Smooth muscle cell (in vitro differentiated cells): Measurements from ENCODE around the gene ARMC10. TPM values are rescaled to one million over a fixed set of nuclear protein-coding genes. Genes with fewer than 3 reads are reported as not detected.

Source experiments
- DNase-seq: peaks from one replicate; lab custom pipeline; 2025; ENCODE audit not compliant: unreplicated experiment; lab: John Stamatoyannopoulos, UW
- H2AFZ ChIP-seq: fragments of 200-600 bp; sonication (generic); 2 replicates; pipeline ENCODE4 v1.6.0; 2016; ENCODE audit warnings: antibody characterized with exemption, low read depth, mild to moderate bottlenecking
- H3F3A ChIP-seq: fragments of 200-600 bp; sonication (generic); 2 replicates; pipeline ENCODE4 v1.6.0; 2017; ENCODE audit warnings: antibody characterized with exemption, low read depth
- H3K27ac ChIP-seq: fragments of 200-600 bp; sonication (generic); 2 replicates; pipeline ENCODE4 v1.5.1; 2016; ENCODE audit warnings: low read depth, mild to moderate bottlenecking
- H3K27me3 ChIP-seq: fragments of 200-600 bp; sonication (generic); 2 replicates; pipeline ENCODE4 v1.6.1; 2016; ENCODE audit warnings: low read depth, mild to moderate bottlenecking
- H3K36me3 ChIP-seq: fragments of 200-600 bp; sonication (generic); 2 replicates; pipeline ENCODE4 v1.5.1; 2016; ENCODE audit warnings: low read depth
- H3K4me1 ChIP-seq: fragments of 200-600 bp; sonication (generic); 2 replicates; pipeline ENCODE4 v1.5.1; 2016; ENCODE audit warnings: low read depth
- H3K4me2 ChIP-seq: fragments of 200-600 bp; sonication (generic); 2 replicates; pipeline ENCODE4 v1.6.0; 2016; ENCODE audit warnings: mild to moderate bottlenecking
- H3K4me3 ChIP-seq: fragments of 200-600 bp; sonication (generic); 2 replicates; pipeline ENCODE4 v1.5.1; 2016; ENCODE audit warnings: mild to moderate bottlenecking
- H3K79me2 ChIP-seq: fragments of 200-600 bp; sonication (generic); 2 replicates; pipeline ENCODE4 v1.6.0; 2016; ENCODE audit warnings: low read depth, mild to moderate bottlenecking
- H3K9ac ChIP-seq: fragments of 200-600 bp; sonication (generic); 2 replicates; pipeline ENCODE4 v1.6.0; 2016; ENCODE audit warnings: low read depth
- H3K9me3 ChIP-seq: fragments of 200-600 bp; sonication (generic); replicated peaks from 2 replicates; pipeline ENCODE4 v1.5.1; 2016; ENCODE audit warnings: low read depth
- H4K20me1 ChIP-seq: fragments of 200-600 bp; sonication (generic); 2 replicates; pipeline ENCODE4 v1.6.0; 2016; ENCODE audit warnings: low read depth
- WGBS: methylation state at CpG from one replicate; pipeline ENCODE4 v1.1.7; 2016; ENCODE audit warnings: low lambda C conversion rate; 5-methylcytosine and 5-hydroxymethylcytosine counted together
- polyA plus RNA-seq: library from polyadenylated mRNA; unstranded; fragments of >200 nt; fragmentation: Nextera tagmentation; extraction: Ambion mirVana; gene quantifications from 2 replicates; pipeline ENCODE4 v1.2.1, GENCODE V29; 2016
- total RNA-seq: library from RNA; depleted of rRNA; stranded (reverse); fragments of >200 nt; gene quantifications from 2 replicates; pipeline ENCODE4 v1.2.3, GENCODE V29; 2014
- TF ChIP-seq, protein P1 (sequence below): fragments of 200-600 bp; sonication (generic); IDR thresholded peaks from 2 replicates; pipeline ENCODE4 v1.5.1; 2017; ENCODE audit warnings: borderline replicate concordance, mild to moderate bottlenecking, antibody characterized with exemption; ENCODE audit not compliant: insufficient read depth, poor library complexity, severe bottlenecking

The ARMC10 gene
- total and polyA plus RNA-seq, 2 experiments from 2014 or later = 25.6 to 28.9 TPM

DNA sequence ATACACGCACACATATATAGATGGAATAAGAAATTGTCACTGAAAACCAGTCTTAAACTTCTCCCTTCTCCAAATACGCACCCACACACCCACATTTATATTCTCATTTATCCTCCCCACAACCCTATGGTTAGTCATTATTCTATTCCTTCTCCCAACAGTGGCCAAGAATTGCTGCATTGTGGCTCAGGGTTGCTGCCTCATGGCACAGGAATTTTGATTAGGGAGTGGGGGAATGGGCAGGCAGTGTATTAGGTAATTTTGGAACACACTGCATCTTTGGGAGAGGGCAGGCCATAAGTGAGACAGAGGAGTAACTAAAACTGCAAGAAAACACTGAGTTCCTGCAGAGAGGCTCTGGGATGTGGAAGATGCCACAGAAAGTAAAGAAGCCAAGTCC, 38.2 kb downstream of the ARMC10 start:
- Histone ChIP-seq H3K79me2 (no peaks in the 10 kb centered on the region), H3K36me3 (no peaks in the 10 kb centered on the region), H3K27me3 (no peaks in the 10 kb centered on the region), H3F3A (no peaks in the 10 kb centered on the region), H3K4me2 (no peak overlapping the region), H3K9ac (no peak overlapping the region), H3K9me3 (no peaks in the 10 kb centered on the region), H3K4me1 (no peaks in the 10 kb centered on the region), H3K4me3 (no peak overlapping the region), H4K20me1 (no peaks in the 10 kb centered on the region), H3K27ac (no peak overlapping the region), H2AFZ (no peak overlapping the region)
- TF ChIP-seq, protein P1, sequence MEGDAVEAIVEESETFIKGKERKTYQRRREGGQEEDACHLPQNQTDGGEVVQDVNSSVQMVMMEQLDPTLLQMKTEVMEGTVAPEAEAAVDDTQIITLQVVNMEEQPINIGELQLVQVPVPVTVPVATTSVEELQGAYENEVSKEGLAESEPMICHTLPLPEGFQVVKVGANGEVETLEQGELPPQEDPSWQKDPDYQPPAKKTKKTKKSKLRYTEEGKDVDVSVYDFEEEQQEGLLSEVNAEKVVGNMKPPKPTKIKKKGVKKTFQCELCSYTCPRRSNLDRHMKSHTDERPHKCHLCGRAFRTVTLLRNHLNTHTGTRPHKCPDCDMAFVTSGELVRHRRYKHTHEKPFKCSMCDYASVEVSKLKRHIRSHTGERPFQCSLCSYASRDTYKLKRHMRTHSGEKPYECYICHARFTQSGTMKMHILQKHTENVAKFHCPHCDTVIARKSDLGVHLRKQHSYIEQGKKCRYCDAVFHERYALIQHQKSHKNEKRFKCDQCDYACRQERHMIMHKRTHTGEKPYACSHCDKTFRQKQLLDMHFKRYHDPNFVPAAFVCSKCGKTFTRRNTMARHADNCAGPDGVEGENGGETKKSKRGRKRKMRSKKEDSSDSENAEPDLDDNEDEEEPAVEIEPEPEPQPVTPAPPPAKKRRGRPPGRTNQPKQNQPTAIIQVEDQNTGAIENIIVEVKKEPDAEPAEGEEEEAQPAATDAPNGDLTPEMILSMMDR = no peak
- DNase-seq = no peak
- 81% methylated on average over 2 of the region's 2 CpGs for WGBS

DNA sequence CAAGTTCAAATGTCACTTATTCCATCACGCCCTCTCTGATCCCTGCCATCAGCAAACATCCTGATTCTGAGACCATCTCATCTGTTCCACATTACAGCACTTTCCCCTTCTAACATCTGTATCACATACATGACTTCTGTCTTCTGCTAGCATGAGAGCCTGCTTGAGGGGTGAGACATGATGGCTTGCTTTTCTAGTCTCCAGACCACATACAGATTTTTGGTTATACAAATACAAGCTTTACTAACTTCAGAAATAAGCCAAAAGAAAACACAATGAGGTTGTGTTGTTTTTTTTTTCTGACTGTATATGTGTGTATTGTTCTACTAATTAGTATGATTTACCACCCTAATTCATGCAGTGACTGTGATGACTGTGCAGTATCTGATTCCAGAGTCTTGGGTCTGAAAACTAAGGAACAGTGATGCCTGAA, 39.7 kb downstream of the ARMC10 start:
- Histone ChIP-seq H3K79me2 (no peaks in the 10 kb centered on the region), H3K27me3 (no peaks in the 10 kb centered on the region), H2AFZ (no peak overlapping the region), H3K4me1 (no peaks in the 10 kb centered on the region), H3K9ac (no peak overlapping the region), H3K4me3 (no peak overlapping the region), H3K4me2 (no peak overlapping the region), H4K20me1 (no peaks in the 10 kb centered on the region), H3K36me3 (no peaks in the 10 kb centered on the region), H3F3A (no peaks in the 10 kb centered on the region), H3K27ac (no peak overlapping the region), H3K9me3 (no peaks in the 10 kb centered on the region)
- TF ChIP-seq, protein P1 = no peak
- no peak for DNase-seq
- 86% methylated on average over 1 of the region's 1 CpG for WGBS

DNA sequence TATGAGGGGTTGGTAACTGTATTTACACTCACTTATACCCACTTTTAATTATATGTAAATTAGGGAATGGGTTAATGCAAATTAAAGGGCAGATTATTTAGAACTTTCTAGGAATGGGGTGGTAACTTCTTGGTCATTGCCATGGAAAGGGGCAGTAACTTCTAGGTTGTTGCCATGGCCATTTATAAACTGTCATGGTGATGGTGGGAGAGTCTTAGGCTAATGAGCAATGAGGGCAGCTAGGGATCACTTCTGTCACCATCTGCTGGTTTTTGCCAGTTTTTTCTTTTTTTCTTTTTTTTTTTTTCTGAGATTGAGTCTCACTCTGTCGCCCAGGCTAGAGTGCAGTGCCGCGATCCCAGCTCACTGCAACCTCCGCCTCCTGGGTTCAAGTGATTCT, 40.8 kb downstream of the ARMC10 start:
- Histone ChIP-seq H3K4me2 (no peak overlapping the region), H3F3A (no peaks in the 10 kb centered on the region), H2AFZ (no peak overlapping the region), H3K79me2 (no peaks in the 10 kb centered on the region), H3K27ac (no peak overlapping the region), H3K9me3 (no peaks in the 10 kb centered on the region), H3K9ac (no peak overlapping the region), H3K36me3 (no peaks in the 10 kb centered on the region), H4K20me1 (no peaks in the 10 kb centered on the region), H3K27me3 (no peaks in the 10 kb centered on the region), H3K4me1 (peaks cover 4% of the 10 kb centered on the region), H3K4me3 (no peak overlapping the region)
- TF ChIP-seq, protein P1 = no peak
- 98% methylated on average over 4 of the region's 4 CpGs for WGBS
- no peak for DNase-seq

DNA sequence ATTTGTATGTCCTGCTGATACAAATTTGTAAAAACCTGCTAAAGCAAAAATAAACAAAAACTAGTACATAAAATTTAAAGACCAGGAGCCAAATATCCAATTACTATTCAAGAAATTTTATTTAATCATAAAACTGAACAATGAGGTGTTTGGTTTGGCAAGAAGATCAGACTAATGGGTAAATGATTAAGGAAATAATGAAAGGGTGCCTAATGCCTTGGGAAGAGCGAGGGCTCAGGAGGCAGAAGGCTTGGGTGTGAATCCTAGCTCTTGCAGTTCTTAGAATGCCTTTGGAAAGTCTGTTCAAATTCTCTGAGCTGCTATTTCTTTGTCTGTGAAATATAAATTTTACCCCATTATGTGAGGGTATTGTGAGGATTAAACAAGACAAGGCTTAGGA, 41.6 kb downstream of the ARMC10 start:
- TF ChIP-seq, protein P1 = no peak

More for the DNA sequence above, 41.6 kb downstream of the ARMC10 start:
- no peaks in the 10 kb centered on the region for H3K27me3 ChIP-seq
- H3K36me3 ChIP-seq = no peaks in the 10 kb centered on the region
- H3K4me1 ChIP-seq = peaks cover 4% of the 10 kb centered on the region
- no peaks in the 10 kb centered on the region for H3F3A ChIP-seq
- H3K9ac ChIP-seq = no peak overlapping the region
- DNase-seq = no peak
- 96% methylated on average over 1 of the region's 1 CpG for WGBS
- no peak overlapping the region for H2AFZ ChIP-seq
- no peak overlapping the region for H3K4me2 ChIP-seq
- H3K9me3 ChIP-seq = no peaks in the 10 kb centered on the region
- H3K4me3 ChIP-seq = no peak overlapping the region
- H3K79me2 ChIP-seq = no peaks in the 10 kb centered on the region
- no peaks in the 10 kb centered on the region for H4K20me1 ChIP-seq
- H3K27ac ChIP-seq = no peak overlapping the region
